Neural cell (in vitro differentiated cells): ENCODE results near the gene ANGEL1. TPM values are rescaled to one million over a fixed set of nuclear protein-coding genes. Genes with fewer than 3 reads are reported as not detected.

Source experiments
- H2AFZ ChIP-seq: fragments of 200-600, 300-800 bp; sonication (generic), shearing (Covaris generic); 2 replicates; pipeline ENCODE4 v1.6.0; 2014; ENCODE audit warnings: low read depth, mild to moderate bottlenecking, antibody characterized with exemption, low read length, moderate library complexity
- H3F3A ChIP-seq: fragments of 200-600 bp; shearing (Covaris generic); 2 replicates; pipeline ENCODE4 v1.6.1; 2016; ENCODE audit warnings: mild to moderate bottlenecking, moderate library complexity, mixed read lengths, antibody characterized with exemption, low read length; ENCODE audit not compliant: insufficient read depth, poor library complexity, severe bottlenecking
- H3K27ac ChIP-seq: fragments of 200-600, 300-800 bp; sonication (generic), shearing (Covaris generic); 2 replicates; pipeline ENCODE4 v1.5.1; 2014; ENCODE audit warnings: mild to moderate bottlenecking, low read length, moderate library complexity
- H3K27me3 ChIP-seq: fragments of 300-800, 200-600 bp; sonication (generic), shearing (Covaris generic); 2 replicates; pipeline ENCODE4 v1.6.0; 2014; ENCODE audit warnings: mild to moderate bottlenecking, low read depth, low read length, moderate library complexity; ENCODE audit not compliant: insufficient read depth
- H3K36me3 ChIP-seq: fragments of 300-800, 200-600 bp; sonication (generic), shearing (Covaris generic); 2 replicates; pipeline ENCODE4 v1.5.1; 2014; ENCODE audit warnings: mild to moderate bottlenecking, antibody characterized with exemption, low read length, moderate library complexity; ENCODE audit not compliant: insufficient read depth
- H3K4me2 ChIP-seq: fragments of 300-800, 200-600 bp; sonication (generic), shearing (Covaris generic); 2 replicates; pipeline ENCODE4 v1.6.0; 2014; ENCODE audit warnings: mild to moderate bottlenecking, low read length
- H3K4me3 ChIP-seq: fragments of 300-800, 200-600 bp; sonication (generic), shearing (Covaris generic); 2 replicates; pipeline ENCODE4 v1.5.1; 2014; ENCODE audit warnings: mild to moderate bottlenecking, low read length, moderate library complexity
- H3K79me2 ChIP-seq: fragments of 200-600 bp; shearing (Covaris generic); replicated peaks from 2 replicates; pipeline ENCODE4 v1.6.0; 2014; ENCODE audit warnings: mild to moderate bottlenecking, low read length, moderate library complexity; ENCODE audit not compliant: insufficient read depth
- H3K9ac ChIP-seq: fragments of 300-800, 200-600 bp; sonication (generic), shearing (Covaris generic); 2 replicates; pipeline ENCODE4 v1.6.1; 2016; ENCODE audit warnings: mild to moderate bottlenecking, low read length, mixed read lengths
- H3K9me2 ChIP-seq: fragments of 200-600 bp; shearing (Covaris generic); 2 replicates; pipeline ENCODE4 v1.6.1; 2016; ENCODE audit warnings: mild to moderate bottlenecking, low read length, mixed read lengths; ENCODE audit not compliant: insufficient read depth
- H3K9me3 ChIP-seq: fragments of 200-600, 300-800 bp; sonication (generic), shearing (Covaris generic); 2 replicates; pipeline ENCODE4 v1.6.1; 2016; ENCODE audit warnings: mild to moderate bottlenecking, mixed run types, low read length, moderate library complexity, mixed read lengths
- H4K20me1 ChIP-seq: fragments of 200-600 bp; shearing (Covaris generic); 2 replicates; pipeline ENCODE4 v1.6.1; 2016; ENCODE audit warnings: mild to moderate bottlenecking, mixed run types; ENCODE audit not compliant: insufficient read depth
- CTCF ChIP-seq: fragments of 450-650 bp; IDR thresholded peaks from 2 replicates; pipeline ENCODE4 v1.5.1; 2014; ENCODE audit warnings: antibody characterized with exemption, mild to moderate bottlenecking, moderate library complexity; ENCODE audit not compliant: poor library complexity, severe bottlenecking
- EP300 ChIP-seq: fragments of 450-650 bp; conservative IDR thresholded peaks from 2 replicates; pipeline ENCODE4 v1.6.1; 2014; ENCODE audit warnings: antibody characterized with exemption, mild to moderate bottlenecking, moderate library complexity; ENCODE audit not compliant: poor library complexity, severe bottlenecking
- EZH2 ChIP-seq: fragments of 200-600, 300-800 bp; shearing (Covaris generic), sonication (generic); IDR thresholded peaks from 2 replicates; pipeline ENCODE4 v1.6.1; 2014; ENCODE audit warnings: antibody characterized with exemption, low read length, borderline replicate concordance, mild to moderate bottlenecking; ENCODE audit not compliant: insufficient read depth, poor library complexity, severe bottlenecking
- MXI1 ChIP-seq: fragments of 450-650 bp; conservative IDR thresholded peaks from 2 replicates; pipeline ENCODE4 v1.6.1; 2014; ENCODE audit warnings: antibody characterized with exemption, mild to moderate bottlenecking; ENCODE audit not compliant: poor library complexity, severe bottlenecking
- POLR2AphosphoS5 ChIP-seq: IDR thresholded peaks from 2 replicates; pipeline ENCODE4 v1.6.1; 2012
- RAD21 ChIP-seq: fragments of 450-650 bp; conservative IDR thresholded peaks from 2 replicates; pipeline ENCODE4 v1.6.1; 2014; ENCODE audit warnings: antibody characterized with exemption, mild to moderate bottlenecking, moderate library complexity
- REST ChIP-seq: IDR thresholded peaks from 2 replicates; pipeline ENCODE4 v1.6.1; 2012; ENCODE audit warnings: borderline replicate concordance
- SMC3 ChIP-seq: fragments of 450-650 bp; conservative IDR thresholded peaks from 2 replicates; pipeline ENCODE4 v1.6.1; 2014; ENCODE audit warnings: antibody characterized with exemption, mild to moderate bottlenecking, moderate library complexity; ENCODE audit not compliant: poor library complexity
- TAF1 ChIP-seq: IDR thresholded peaks from 2 replicates; pipeline ENCODE4 v1.6.1; 2012; ENCODE audit warnings: low read depth
- polyA plus RNA-seq: library from polyadenylated mRNA; depleted of rRNA; stranded (reverse); fragments of >200 nt; gene quantifications from 2 replicates; pipeline ENCODE4 v1.2.3, GENCODE V29; 2014

Gene ANGEL1
- polyA plus RNA-seq, 1 donor from 2014 or later: 18.4 TPM

- TF ChIP-seq EP300: no peak
- no peak for TF ChIP-seq EZH2
- TF ChIP-seq POLR2AphosphoS5: no peak
- Histone ChIP-seq H3K79me2 (no peaks in the 10 kb centered on the region), H3K9ac (no peak within 1 kb of the TSS), H3K36me3 (no peaks in the 10 kb centered on the region), H3K9me3 (no peaks in the 10 kb centered on the region), H3K4me2 (no peak within 1 kb of the TSS), H3K9me2 (no peaks in the 10 kb centered on the region), H3F3A (no peaks in the 10 kb centered on the region), H3K4me3 (no peak within 1 kb of the TSS), H3K27ac (no peak within 1 kb of the TSS), H2AFZ (no peak within 1 kb of the TSS), H4K20me1 (no peaks in the 10 kb centered on the region), H3K27me3 (no peaks in the 10 kb centered on the region)
Measured at GRCh38 chr14:76826122-76826521, 13.4 kb upstream of the ANGEL1 start, which contains the start of gene LRRC74A. LRRC74A (plus strand) TSS chr14:76826408; CDS start chr14:76826698, 290 bp downstream.

- H3K79me2 ChIP-seq: no peaks in the 10 kb centered on the region
- H3K4me2 ChIP-seq: no peak overlapping the region
- H3K36me3 ChIP-seq: no peaks in the 10 kb centered on the region
- H3K27ac ChIP-seq: no peak overlapping the region
- H4K20me1 ChIP-seq: no peaks in the 10 kb centered on the region
- H3K9me3 ChIP-seq: no peaks in the 10 kb centered on the region
- no peak overlapping the region for H2AFZ ChIP-seq
- H3K27me3 ChIP-seq: no peaks in the 10 kb centered on the region
- H3F3A ChIP-seq: no peaks in the 10 kb centered on the region
- no peak overlapping the region for H3K9ac ChIP-seq
- TF ChIP-seq SMC3 (no peak), RAD21 (no peak), MXI1 (no peak), POLR2AphosphoS5 (no peak), CTCF (no peak), TAF1 (no peak), EP300 (no peak)
- no peak overlapping the region for H3K4me3 ChIP-seq
- H3K9me2 ChIP-seq: no peaks in the 10 kb centered on the region
Measured at GRCh38 chr14:76820700-76821099, 8.0 kb upstream of the ANGEL1 start.

GRCh38 chr14:76814726-76815645 lies 2.3 kb upstream of the ANGEL1 start:
- Histone ChIP-seq H3K36me3 (no peaks in the 10 kb centered on the region), H3K79me2 (no peaks in the 10 kb centered on the region), H2AFZ (no peak overlapping the region), H3K4me2 (no peak overlapping the region), H3K9me2 (no peaks in the 10 kb centered on the region), H3K27ac (no peak overlapping the region), H4K20me1 (no peaks in the 10 kb centered on the region), H3K4me3 (no peak overlapping the region), H3K27me3 (no peaks in the 10 kb centered on the region), H3K9ac (no peak overlapping the region), H3F3A (no peaks in the 10 kb centered on the region), H3K9me3 (no peaks in the 10 kb centered on the region)
- TF ChIP-seq RAD21 (no peak), EZH2 (no peak), REST (no peak), POLR2AphosphoS5 (no peak), SMC3 (no peak), TAF1 (no peak), CTCF (no peak)
